ENCODE results near the gene CACNG8.
"Not testable (repeated sequence)": the region's sequence is repeated elsewhere in the genome, so short reads cannot be mapped to it uniquely, and the experiment has no call there.

CACNG8 gene

GRCh38 chr19:53962887-53963431, at the start of gene CACNG8:
Gene CACNG8 (plus strand): TSS chr19:53962937.
- no peak for DNase-seq

- no peak for DNase-seq
Observed at GRCh38 chr19:53915000-53915399, 47.7 kb upstream of the CACNG8 start.

- no peak for DNase-seq
Observed at GRCh38 chr19:53916004-53916403, 46.7 kb upstream of the CACNG8 start.

- DNase-seq = no peak
Observed at GRCh38 chr19:53917356-53917755, 45.4 kb upstream of the CACNG8 start.

GRCh38 chr19:53927739-53928138, 35.0 kb upstream of the CACNG8 start:
- DNase-seq = no peak

GRCh38 chr19:53936029-53936428, 26.7 kb upstream of the CACNG8 start:
- no peak for DNase-seq

- no peak for DNase-seq
Observed at GRCh38 chr19:53942001-53942786, 20.5 kb upstream of the CACNG8 start.

GRCh38 chr19:53944416-53944815, 18.3 kb upstream of the CACNG8 start:
- no peak for DNase-seq

GRCh38 chr19:53944933-53945332, 17.8 kb upstream of the CACNG8 start:
- DNase-seq = no peak

- no peak for DNase-seq
Observed at GRCh38 chr19:53945441-53945840, 17.3 kb upstream of the CACNG8 start.

- DNase-seq = no peak
Observed at GRCh38 chr19:53945998-53946397, 16.7 kb upstream of the CACNG8 start.

- DNase-seq = no peak
Observed at GRCh38 chr19:53947624-53948023, 15.1 kb upstream of the CACNG8 start.

GRCh38 chr19:53948611-53949010, 14.1 kb upstream of the CACNG8 start:
- not testable (repeated sequence) for DNase-seq

- no peak for DNase-seq
Observed at GRCh38 chr19:53951436-53951835, 11.3 kb upstream of the CACNG8 start.

- DNase-seq = no peak
Observed at GRCh38 chr19:53951947-53952346, 10.8 kb upstream of the CACNG8 start.

GRCh38 chr19:53953383-53953782, 9.4 kb upstream of the CACNG8 start:
- DNase-seq = no peak

GRCh38 chr19:53957448-53958167, 5.1 kb upstream of the CACNG8 start:
- DNase-seq = no peak

- no peak for DNase-seq
Observed at GRCh38 chr19:53958168-53958571, 4.6 kb upstream of the CACNG8 start.

GRCh38 chr19:53958823-53959757, 3.6 kb upstream of the CACNG8 start:
- no peak for DNase-seq

GRCh38 chr19:53960187-53960586, 2.5 kb upstream of the CACNG8 start:
- DNase-seq = no peak

- DNase-seq = no peak
Observed at GRCh38 chr19:53960886-53961285, 1.9 kb upstream of the CACNG8 start.

GRCh38 chr19:53961523-53962356, 997 bp upstream of the CACNG8 start:
- DNase-seq = no peak
